ENCODE measurements around the gene CCDC27.

CCDC27 gene

DNA sequence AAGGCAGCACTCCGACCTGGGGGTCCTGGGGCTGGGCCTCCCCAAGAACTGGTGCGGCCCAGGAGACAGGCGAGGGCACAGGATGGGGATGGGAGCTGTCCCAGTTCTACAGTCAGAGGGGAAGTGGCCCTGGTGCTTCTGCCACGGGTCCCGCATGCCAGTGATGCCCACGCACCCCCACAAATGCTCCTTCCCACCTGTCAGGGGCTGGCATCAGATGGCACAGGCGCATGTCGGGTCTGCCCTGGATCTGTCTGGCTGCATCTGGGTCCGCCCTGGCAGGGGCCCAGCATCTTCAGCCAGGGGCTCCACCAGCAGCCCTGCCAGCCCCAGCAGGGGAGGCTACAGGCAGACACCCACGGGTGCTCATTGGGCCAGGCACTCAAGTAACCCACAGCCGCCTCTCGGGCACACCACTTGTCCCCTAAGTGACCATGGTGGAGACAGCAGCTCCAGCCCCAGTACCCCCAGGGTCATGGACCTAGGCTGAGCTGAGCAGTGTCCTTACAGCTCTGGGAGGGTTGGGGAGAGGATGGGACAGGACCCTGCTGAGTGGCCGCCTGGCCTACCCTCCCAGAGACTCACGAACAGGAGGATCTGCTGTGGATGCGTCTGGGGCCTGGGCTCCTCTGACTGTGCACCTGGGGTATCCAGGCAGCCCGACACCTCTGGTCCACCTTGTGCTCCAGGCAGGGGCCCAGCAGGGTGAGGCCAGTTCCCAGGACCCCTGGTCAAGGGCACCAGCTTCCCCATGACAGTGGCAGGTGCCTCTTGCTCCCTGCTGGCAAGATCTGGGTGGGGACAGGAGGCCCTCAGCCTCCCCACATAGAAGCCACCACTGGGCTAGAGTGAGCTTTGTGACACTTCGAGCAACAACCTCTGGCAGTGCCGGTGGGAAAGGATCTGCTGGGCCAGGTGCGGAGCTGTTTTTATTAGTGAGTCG, 25.7 kb downstream of the CCDC27 start:
- no peak for DNase-seq

DNA sequence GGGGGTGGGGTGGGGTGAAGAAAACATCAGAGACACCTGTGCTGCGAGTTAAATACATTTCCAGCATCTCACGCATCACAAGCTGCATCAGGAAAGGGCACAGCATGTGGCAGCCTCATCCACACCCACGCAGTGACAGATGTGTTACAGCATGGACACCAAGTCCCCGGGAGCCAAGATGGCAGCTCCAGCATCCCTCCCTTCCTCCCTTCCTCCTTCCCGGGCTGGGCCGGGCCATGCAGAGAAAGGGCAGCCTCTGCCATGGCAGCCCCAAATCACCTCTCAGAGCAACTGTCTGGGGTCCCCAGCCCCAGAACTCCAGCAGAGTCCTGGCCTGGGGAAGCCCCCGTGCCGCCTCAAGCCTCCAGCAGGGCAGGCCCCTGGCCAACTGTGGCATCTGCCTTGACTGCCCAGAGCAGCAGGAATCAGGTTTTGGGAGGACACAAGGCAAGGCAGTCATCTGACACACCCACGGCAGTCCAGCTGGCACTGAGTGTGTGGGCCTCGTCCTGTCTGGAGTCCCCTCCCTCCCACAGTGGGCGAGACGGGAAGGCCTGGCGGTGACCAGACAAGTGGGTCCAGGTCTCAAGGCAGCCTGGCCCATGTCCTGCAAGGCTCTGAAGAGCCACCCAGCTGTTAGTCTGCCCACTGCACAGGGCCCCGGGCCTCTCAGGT, 26.5 kb downstream of the CCDC27 start:
- no peak for DNase-seq

DNA sequence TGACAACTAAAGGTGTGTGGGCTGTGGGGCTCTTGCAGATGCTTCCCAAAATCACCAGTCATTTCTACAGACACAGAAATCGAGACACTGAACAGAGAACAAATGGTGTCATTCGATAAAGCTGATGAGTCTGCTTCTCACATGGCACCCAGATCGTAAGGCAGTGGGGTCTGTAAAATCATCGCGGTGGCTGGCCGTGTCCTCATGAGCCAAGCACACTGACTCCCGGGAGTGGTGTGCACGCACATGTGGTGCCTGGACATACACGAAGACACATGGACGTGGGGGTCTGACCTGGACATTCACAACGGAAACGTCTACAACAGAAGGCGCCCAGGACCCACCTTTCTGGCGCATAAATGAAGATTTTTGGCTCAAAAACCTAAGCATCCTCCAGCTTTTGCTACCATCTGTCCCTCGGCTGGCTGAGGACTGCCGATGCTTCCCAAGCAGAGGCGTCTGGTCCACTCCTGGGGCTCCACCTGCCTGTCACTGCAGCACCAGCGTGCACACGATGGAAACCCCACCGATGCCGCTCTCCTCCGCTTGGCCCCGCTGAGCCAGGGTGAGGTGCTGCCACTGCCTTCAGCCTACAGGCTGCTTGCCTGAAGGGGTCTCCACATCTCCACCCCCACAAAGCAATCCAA, 27.1 kb downstream of the CCDC27 start:
- no peak for DNase-seq

DNA sequence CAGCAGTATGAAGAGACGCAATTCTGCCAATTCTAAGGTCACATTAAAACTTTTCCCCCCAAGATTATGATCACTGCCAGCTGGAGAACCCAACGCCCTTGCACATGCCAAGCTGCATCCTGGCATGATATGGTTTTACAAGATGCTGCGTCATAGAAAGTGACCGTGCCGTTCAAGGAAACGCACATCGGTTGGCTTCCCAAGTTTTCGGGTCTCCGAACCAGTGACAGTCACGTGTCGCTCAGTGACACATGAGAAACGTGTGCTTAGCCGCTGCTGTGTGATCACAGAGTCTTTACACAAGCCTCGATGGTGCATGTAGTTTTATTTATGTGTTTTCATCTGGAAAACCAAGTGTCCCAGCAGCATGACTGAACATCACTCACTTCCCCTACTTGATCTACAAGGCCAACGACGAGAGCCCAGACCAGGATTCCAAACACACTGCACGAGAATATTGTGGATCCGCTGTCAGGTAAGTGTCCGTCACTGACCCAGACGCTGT, 27.7 kb downstream of the CCDC27 start:
- DNase-seq = no peak

DNA sequence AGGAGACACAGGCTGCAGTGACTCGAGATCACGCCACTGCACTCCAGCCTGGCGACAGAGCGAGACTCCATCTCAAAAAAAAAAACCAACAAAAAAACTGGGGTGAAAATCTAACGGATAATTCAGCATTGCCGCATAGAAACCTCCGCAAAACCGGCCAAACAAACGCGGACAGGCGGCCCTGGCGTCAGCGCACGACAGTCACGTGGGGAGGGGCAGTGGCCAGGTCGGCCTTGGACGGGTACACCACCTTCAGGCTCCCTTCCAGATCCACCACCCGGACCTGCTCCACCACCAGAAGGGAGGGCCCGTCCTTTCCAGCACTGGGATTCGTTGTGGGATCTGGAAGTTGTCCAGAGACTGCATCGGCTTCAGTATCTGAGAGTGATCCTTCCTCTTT, 28.7 kb downstream of the CCDC27 start:
- DNase-seq = no peak

DNA sequence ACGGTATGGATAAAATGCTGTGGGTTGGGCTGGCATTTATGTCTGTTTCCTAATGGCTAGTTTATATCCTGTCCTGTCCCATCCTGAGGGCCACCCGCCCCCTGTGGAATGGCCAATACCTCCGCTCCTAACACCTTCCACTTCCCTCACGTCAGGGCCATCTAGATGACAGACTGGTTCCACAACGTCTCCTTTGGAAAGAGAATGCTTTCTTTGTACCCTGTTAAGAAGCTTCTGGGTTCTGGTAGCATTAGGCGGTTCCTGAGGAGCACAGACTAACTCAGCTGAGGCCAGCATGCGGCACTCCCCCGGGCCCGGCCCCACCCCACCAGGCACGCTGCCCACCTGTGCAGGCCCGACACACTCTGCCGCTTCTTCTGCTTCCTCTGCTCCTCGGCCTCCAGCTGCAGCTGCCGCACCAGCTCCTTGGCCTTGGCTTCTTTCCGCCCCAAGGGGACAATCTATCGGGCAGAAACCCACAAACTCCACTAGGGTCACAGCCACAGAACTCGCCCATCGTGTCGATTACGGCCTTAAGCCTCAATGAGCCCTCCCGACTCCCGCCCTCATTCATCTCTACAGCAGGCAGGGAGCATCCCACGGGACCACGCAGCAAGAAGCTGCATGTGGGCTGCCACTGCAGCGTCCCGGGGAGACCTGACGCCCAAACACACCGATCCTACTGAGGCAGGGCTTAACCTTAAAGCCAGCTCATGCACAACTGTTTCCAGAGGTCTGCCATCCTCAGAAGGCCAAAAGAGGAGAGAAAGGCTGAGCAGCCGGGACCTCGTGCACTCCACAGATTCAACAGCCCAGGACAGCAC, 31.6 kb downstream of the CCDC27 start:
- DNase-seq = no peak

DNA sequence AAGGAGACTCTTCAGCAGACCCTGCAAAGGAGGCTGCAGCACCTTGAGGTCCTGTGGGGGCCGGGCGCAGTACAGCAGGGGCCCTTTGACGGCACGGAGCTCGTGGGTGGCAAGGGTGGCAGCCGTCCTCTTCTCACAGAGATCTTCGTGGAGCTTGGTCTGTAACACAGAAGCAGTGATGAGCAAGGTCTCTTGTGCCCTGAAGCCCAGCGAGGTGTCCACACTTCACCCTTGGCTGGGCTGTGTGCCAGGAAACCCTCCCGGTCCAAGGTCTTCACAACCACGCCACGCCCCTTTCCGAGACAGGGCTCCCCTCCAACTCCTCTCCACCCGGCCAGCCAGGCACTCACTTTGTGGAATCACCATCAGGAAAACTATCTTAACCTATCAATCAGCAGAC, 32.8 kb downstream of the CCDC27 start:
- no peak for DNase-seq

DNA sequence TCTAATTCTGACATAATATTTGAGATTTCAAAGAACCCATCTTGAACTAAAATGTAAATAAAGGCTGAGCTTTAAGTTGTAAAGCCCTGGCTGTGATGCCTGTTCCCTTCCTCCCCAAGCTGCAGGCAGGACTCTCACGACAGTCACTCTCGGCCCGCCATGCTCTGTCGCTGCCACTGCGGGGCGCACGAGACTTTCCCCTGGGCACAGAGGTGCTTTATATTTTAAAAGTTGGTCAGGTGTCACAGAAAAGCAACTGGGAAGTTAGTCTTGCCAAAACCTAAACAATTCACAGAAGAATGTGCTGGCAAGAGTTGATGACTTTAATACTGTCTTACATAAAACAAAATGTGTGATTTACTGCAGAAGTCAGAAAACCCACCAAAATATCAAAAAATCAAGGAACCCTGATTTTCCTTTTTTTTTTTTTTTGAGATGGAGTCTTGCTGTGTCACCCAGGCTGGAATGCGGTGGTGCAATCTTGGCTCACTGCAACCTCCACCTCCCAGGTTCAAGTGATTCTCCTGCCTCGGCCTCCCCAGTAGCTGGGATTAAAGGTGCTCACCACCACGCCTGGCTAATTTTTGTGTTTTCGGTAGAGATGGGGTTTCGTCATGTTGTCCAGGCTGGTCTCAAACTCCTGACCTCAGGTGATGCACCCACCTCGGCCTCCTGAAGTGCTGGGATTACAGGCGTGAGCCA, 33.4 kb downstream of the CCDC27 start:
- DNase-seq = no peak

DNA sequence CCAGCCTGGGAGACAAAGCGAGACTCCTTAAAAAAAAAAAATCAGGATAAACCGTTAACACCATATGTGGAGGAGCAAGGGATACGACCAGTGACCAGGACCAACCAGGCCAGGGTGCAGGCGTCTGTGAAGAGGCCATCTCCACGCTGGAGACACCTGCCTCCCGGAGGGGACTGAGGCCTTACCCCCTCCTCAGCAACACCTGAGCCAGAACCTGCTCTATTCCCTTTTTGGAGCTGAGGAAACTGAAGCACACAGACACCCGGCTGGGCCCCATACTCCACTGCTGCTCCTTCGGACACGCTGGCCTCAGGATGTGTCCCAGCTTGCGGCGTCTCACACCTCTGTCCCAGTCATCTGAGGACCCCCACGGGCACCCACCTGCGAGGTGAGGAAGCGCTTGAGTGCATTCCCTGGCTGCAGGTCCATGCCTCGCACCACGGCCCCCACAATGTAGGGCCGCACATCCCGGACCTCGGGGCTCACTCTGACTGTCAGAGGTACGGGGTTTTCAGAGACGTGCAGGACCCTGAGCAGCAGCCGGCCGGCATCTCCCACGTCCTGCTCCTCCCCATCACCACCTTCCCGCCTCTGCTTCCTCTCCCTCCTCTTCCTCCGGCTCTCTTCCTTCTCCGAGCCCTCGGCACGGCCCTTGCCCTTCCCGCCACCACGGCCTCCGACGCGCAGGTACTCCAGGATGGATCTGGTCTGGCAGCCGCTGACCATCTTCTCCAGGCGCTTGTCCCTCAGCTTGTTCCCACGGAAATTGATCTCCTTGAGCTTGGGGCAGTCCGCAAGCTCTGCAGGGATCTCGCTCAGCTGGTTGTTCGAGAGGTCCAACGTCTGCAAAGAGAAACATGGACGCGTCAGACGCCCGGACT, 34.5 kb downstream of the CCDC27 start:
- no peak for DNase-seq

DNA sequence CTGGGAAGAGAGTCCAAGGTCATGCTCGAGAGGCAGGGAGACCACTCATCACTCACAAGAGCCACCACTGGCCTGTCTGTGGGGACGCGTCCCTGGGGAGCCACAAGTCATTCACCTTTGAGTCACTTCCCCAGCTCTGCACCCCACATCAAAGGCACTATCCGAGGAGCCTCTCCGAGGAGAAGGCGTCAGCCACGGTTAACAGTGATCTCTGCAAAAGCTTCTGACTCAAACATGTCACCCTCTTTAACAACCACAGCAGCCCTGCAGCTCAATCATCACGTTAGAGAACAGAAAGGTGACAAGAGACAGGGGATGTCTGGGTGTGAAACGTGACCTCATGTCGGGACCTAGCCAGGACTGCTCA, 35.1 kb downstream of the CCDC27 start:
- DNase-seq = no peak

DNA sequence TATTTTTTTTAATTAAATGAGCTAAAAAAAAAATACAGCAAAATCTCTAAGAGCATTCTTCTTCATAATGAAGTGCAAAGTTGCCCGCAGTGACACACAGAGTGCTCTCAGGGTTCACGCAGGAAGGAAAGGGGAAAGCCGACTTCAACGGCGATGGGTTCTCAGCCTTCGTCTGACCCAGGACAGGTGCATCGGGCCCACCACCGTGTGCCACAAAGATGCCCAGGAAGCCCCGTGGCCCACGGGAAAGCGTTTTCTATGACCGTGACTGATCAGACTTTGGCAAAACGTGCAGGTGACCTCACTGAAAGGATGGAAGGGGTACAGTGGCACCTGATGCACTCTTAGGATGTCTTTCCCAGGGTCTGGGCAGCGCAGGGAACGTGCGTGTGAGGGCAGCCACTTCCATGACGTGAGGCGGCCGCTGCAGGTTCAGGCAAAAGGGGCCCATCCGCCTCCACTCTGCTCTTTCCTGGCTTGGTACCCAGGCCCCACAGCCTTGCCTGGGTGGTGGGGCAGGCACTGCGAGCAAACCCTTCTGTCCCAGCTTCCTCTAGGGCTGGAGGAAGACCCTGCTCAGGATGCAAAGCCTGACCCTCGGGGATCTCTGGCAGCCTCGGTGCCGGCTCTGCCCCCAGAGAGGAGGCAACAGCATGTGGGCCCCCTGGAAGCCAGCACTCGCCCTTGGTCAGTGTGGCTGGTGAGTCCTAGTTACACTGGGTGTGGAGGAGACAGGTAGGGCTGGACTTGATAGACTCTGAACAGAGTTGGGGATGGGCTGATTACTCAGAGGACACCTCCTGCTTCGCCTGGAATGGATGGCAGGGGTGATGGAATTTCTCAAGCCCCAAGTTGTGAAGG, 35.7 kb downstream of the CCDC27 start:
- DNase-seq = no peak

DNA sequence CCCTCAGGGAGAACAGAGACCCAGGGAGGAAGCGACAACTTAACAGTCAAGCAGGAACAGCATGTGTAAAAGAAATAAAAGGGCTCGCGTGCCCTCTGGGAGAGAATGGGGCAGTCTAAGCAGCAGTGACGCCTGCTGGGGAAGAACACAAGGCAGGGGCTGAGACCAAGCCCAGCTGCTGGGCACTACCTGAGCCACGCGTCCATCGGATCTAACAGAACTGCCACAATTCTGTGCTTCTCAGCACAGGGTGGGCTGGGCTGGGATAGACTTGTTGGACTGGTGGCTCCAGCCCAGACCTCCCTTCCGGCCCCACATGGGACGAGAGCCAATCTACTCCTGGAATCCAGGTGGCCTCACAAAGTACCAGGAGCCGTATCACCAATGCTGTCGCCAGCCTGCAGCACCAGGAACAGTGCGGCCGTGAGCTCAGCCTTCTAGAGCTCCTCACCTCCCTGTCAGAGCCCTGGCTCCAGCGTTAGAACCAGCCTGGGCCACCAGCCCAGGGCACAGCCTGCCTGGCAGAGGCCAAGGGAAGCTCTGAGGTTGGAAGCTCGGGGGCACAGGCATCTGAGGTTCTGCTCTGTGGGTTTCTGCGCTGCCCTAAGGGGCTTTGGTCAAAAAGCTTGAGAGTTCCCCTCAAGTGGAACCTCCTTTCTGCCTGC, 36.6 kb downstream of the CCDC27 start:
- no peak for DNase-seq

DNA sequence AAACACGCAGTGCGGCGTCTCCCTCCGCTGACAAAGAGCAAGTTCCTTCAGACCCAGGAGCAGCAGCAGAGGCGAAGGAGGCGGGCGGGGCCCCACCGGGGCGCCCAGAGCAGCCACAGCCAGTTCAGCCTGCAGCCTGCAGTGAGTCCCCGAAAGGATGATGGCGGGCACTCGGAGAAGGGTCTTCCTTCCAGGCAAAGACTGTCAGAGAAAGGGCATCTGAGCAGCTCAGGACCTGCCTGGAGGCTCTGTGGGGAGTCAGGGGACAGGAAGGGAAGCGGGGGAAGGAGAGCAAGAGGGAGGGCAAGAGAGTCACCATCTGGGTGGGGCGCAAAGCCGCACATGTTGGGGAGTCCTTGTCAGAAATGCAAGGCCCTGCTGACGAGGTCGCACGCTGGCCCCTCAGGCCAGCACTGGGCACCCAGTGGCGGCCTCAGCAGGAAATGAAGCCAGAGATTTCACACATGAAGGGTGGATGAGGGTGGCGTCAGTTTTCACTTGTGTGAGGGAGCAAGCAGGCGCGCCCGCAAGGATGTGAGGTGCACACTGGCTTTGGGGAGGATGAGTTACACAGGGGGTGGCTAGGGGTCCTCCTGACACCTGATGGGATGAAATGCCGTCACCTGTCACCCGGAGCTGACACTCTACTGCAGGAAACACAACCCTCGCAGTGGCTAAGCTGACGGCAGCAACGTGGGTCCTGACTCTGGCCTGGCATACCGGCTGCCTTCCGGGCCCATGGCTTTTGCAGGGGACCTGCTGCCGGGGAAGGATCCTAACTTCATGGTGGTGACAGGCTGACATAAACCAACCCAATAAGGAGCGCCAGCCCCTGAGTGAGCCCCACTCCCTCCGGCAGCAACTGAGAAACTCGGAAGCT, 37.4 kb downstream of the CCDC27 start:
- DNase-seq = no peak

DNA sequence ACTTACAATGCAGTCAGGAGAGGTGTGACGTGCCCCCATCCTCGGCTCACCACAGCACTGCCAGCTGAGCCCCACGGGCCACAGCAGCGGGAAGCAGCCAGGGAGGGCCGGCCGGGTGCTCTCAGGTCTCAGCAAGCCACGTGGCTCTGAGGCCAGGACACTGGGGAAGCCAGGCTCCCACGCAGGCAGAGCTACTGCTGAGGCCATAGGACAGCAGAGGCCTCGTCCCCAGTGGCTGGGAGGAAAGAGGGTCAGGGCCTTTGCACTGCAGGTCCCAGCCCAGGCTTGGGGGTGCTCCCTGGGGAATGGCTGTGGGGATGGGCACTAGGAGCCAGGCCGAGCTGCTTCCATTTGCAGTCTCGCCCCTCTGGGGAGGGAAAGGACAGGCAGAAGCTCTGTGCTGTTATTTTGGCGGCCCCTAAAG, 38.3 kb downstream of the CCDC27 start:
- DNase-seq = no peak

DNA sequence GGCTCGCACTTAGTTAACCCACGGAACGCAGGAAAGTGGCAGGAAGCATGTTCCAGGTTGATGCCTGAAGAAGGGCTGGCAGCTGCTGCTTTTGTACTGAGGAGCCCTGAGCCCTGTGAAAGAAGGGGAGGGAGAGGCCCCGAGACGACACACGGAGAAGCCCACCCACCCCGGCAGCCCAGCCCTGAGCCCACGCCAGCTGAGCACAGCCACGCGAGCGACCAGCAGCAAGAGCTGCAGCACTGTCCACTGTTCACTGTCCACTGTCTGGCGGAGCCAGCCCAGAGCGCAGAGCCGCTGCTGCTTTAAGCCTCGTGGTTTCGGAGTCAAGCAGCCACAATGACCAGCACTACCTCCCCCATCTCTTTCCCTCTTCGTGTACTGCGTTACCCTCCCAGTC, 38.7 kb downstream of the CCDC27 start:
- no peak for DNase-seq

DNA sequence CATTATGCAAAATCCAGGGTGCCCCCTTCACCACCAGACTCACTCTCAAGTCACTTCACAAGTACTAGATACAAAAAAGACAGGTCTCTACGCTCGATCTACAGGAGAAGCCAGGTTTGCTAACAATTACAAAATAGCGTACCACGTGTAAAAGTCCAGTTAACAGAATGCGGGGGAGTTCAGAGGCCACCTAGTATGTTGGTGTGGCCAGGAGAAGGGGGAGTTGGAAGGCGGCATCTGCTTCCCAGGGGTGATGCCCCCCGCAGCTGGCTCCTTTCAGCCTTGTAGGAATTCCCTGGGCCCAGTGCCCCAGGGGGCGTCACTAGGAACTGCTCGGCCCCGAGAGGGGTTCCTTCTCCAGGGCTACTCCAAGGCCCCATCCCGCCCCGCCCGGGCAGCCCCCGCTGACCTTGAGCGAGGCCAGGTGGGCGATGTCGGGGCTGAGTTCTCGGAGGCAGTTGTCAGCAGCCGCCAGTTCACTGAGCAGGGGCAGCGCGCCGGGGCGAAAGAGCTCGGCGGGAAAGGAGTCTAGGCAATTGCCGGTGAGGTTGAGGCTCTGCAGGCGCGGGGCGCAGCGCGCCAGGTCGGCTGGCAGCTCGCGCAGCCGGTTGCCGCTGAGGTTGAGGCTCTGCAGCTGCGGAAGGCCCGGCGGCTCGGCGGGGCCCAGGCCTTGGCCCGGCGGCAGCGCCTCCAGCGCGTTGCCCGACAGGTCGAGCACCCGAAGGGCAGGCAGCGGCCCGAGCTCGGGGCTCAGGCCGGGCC, 43.4 kb downstream of the CCDC27 start:
- DNase-seq = no peak

Data from fibroblast of skin of abdomen (primary cell).